ENCODE data around the gene PTPRG.

DNA sequence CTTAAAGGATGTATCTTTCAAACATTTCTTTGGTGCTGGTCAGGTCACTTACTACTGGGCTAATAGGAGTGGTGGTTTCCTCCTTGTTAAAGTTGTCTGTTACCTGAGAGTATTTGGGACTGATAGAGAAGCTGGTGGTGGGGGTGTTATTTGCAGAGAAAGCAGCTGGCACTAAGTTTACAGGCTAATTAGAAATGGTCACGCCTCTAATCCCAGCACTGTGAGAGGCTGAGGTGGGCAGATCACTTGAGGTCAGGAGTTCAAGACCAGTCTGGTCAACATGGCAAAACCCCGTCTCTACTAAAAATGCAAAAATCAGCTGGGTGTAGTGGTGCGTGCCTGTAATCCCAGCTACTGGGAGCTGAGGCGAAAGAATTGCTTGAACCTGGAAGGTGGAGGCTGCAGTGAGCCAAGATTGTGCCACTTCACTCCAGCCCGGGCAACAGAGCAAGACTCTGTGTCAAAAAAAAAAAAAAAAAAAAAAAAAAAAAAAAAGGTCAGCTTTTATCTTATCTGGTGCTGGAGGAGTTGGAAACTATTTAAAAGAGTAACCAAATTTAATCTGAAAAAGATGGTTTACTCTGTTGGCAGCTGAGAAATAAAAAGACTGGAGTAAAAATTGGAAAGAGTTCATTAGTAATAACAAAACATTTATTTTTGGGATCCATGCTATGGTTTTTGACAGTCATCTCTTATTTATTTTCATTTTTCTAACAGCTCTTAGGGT is 332.6 kb downstream of the PTPRG start:
- TF ChIP-seq, protein P1, sequence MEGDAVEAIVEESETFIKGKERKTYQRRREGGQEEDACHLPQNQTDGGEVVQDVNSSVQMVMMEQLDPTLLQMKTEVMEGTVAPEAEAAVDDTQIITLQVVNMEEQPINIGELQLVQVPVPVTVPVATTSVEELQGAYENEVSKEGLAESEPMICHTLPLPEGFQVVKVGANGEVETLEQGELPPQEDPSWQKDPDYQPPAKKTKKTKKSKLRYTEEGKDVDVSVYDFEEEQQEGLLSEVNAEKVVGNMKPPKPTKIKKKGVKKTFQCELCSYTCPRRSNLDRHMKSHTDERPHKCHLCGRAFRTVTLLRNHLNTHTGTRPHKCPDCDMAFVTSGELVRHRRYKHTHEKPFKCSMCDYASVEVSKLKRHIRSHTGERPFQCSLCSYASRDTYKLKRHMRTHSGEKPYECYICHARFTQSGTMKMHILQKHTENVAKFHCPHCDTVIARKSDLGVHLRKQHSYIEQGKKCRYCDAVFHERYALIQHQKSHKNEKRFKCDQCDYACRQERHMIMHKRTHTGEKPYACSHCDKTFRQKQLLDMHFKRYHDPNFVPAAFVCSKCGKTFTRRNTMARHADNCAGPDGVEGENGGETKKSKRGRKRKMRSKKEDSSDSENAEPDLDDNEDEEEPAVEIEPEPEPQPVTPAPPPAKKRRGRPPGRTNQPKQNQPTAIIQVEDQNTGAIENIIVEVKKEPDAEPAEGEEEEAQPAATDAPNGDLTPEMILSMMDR (conservative IDR thresholded peaks at IDR 0.05; ENCODE audit: low read length) = no peak
- no peak for TF ChIP-seq EZH2phosphoT487 (IDR thresholded peaks at IDR 0.05; ENCODE audit: borderline replicate concordance, low read depth, low read length)
